ENCODE results near the gene PACSIN2. TPM values are rescaled to one million over a fixed set of nuclear protein-coding genes. Genes with fewer than 3 reads are reported as not detected.

The PACSIN2 gene
- total and polyA plus RNA-seq, 10 of the 15 experiments (the other 5 are each of a cell fraction or from before 2014, with no cell fraction given) = 0.93 to 78.7 (median 46.8) TPM

DNA sequence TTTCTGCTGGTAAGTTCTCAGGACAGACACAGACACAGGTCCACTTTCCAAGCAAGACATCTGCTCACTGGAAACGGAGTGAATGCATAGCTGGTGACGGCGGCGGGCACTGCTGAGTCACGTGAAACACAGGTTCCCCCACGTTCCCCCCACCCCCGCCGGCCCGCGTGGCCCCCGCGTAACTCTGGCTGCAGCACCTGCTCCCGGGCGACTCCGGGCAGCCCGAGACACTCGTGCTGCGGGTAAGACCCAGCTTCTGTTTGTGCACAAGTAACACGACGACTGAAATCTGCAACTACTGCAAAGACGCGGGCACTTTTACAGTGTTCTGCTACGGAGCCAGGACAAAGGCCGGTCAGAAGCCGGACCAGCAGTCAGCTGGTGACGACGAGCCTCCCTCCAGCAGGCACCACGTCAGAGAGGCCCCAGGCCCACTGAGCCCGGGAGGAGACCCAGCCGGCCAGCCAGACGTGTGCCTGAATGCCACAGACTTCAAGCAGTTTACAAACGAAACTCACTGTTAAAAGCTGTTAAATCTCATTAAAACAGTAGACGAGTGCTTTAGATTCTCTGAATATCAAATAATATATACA, 145.0 kb downstream of the PACSIN2 start (continued):
- TF ChIP-seq, protein P1, sequence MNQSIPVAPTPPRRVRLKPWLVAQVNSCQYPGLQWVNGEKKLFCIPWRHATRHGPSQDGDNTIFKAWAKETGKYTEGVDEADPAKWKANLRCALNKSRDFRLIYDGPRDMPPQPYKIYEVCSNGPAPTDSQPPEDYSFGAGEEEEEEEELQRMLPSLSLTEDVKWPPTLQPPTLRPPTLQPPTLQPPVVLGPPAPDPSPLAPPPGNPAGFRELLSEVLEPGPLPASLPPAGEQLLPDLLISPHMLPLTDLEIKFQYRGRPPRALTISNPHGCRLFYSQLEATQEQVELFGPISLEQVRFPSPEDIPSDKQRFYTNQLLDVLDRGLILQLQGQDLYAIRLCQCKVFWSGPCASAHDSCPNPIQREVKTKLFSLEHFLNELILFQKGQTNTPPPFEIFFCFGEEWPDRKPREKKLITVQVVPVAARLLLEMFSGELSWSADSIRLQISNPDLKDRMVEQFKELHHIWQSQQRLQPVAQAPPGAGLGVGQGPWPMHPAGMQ (IDR thresholded peaks at IDR 0.05; ENCODE audit: borderline replicate concordance) = no peak
- TF ChIP-seq CHD4 (IDR thresholded peaks at IDR 0.05) (no peak), CBX3 (IDR thresholded peaks at IDR 0.05; ENCODE audit: borderline replicate concordance, low read depth) (no peak)

DNA sequence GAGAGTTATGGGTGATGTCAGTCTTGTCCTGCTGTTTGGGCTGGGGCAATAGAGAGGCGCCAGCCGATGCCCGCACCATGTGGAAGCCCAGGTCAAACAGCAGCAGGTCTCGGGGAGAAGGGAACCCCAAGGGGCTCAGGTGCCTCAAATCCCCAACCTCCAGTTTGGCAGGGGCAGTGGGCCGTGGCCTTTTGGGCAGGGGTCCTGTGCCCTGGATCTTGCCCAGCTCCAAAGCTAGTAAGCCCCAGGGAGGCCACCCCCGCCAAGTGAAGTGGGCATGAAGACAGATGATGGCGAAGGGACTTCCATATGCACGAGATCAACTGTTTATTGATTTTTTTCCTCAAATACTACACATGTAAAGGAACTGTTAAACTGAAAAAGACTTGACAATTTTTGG, 145.5 kb downstream of the PACSIN2 start:
- Histone ChIP-seq H3K27ac (ENCODE audit: control insufficient read depth, insufficient read depth) (no peak overlapping the region), H3K4me2 (ENCODE audit: control insufficient read depth, insufficient read depth) (no peak overlapping the region), H3K27me3 (replicated peaks in 1 of 2; ENCODE audit: control insufficient read depth in 2 of 2, insufficient read depth in 2 of 2, low read length in 1 of 2) (no peaks in the 10 kb centered on the region), H3K9ac (ENCODE audit: control insufficient read depth, insufficient read depth, low read length) (no peak overlapping the region), H3K36me3 (ENCODE audit: control insufficient read depth in 2 of 2, insufficient read depth in 2 of 2, low read length in 1 of 2) (peaks cover 14 to 20% of the 10 kb centered on the region in 2 experiments; a peak in 3 of 4 replicates), H3K4me1 (ENCODE audit: control insufficient read depth, insufficient read depth, low read length) (no peaks in the 10 kb centered on the region), H2AFZ (ENCODE audit: control insufficient read depth, low read depth, low read length) (no peak overlapping the region), H3K79me2 (ENCODE audit: control insufficient read depth, insufficient read depth, low read length) (no peaks in the 10 kb centered on the region), H3K4me3 (no peak overlapping the region), H3K9me3 (replicated peaks; ENCODE audit: control insufficient read depth, insufficient read depth, low read length) (no peaks in the 10 kb centered on the region; the same call in 2 of the 3 replicates), H4K20me1 (ENCODE audit: control insufficient read depth, insufficient read depth) (no peaks in the 10 kb centered on the region)
- ChIA-PET SMC1A (ENCODE audit: uncharacterized antibody, unreplicated experiment) (interaction anchor here (0.8 to 2.3 kb wide), 3 partner anchors 36 to 164 kb away, joined by 3 to 16 read pairs (median 4); no protein-coding TSS in a partner anchor), CTCF (interaction anchor here (0.5 to 3.1 kb wide), 9 partner anchors 9 to 221 kb away, joined by 3 to 22 read pairs (median 3); no protein-coding TSS in a partner anchor), RAD21 (ENCODE audit: unreplicated experiment) (interaction anchor here (1.3 to 3.6 kb wide), 3 partner anchors 50 to 165 kb away, joined by 3 to 35 read pairs (median 8); no protein-coding TSS in a partner anchor), POLR2A (interaction anchor here (0.6 kb wide), 1 partner anchor 138 kb away, joined by 3 read pairs; no protein-coding TSS in a partner anchor)
- in situ Hi-C loops (cut with MboI) = loop anchor here (5.0 kb wide), 1 partner anchor 207 kb away; no protein-coding TSS in a partner anchor
- no TSS peak for BruUV-seq (replicated peaks)
- no peak for TF ChIP-seq MEF2B (IDR thresholded peaks at IDR 0.05; ENCODE audit: partially characterized antibody, poor library complexity, severe bottlenecking)
- no peak for TF ChIP-seq STAT1 (conservative IDR thresholded peaks at IDR 0.05)
- TF ChIP-seq, protein P2, sequence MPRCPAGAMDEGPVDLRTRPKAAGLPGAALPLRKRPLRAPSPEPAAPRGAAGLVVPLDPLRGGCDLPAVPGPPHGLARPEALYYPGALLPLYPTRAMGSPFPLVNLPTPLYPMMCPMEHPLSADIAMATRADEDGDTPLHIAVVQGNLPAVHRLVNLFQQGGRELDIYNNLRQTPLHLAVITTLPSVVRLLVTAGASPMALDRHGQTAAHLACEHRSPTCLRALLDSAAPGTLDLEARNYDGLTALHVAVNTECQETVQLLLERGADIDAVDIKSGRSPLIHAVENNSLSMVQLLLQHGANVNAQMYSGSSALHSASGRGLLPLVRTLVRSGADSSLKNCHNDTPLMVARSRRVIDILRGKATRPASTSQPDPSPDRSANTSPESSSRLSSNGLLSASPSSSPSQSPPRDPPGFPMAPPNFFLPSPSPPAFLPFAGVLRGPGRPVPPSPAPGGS (IDR thresholded peaks at IDR 0.05; ENCODE audit: borderline replicate concordance, insufficient read depth, low read depth, low read length, poor library complexity, severe bottlenecking) = no peak
- FAIRE-seq (no peak), ATAC-seq (no peak), DNase-seq (ENCODE audit: low read depth, low spot score) (no peak)
- intact Hi-C loops (cut with micrococcal nuclease; ENCODE audit: unreplicated experiment) = loop anchor here (5.0 kb wide), 1 partner anchor 163 kb away; no protein-coding TSS in a partner anchor
- WGBS (ENCODE audit: insufficient coverage, insufficient replicate concordance, low lambda C conversion rate, missing lambda C conversion rate) = 90% methylated on average over 8 of the region's 8 CpGs

Data from GM12878 (cell line).